ENCODE measurements around the gene UTP25.

UTP25 gene

GRCh38 chr1:209882942-209883340 is 55.2 kb downstream of the UTP25 start:
- no peaks in the 10 kb centered on the region for H3K36me3 ChIP-seq
- DNase-seq, result no peak
- no peak overlapping the region for H3K4me3 ChIP-seq (ENCODE audit: low read depth, low read length)
- H3K27me3 ChIP-seq (ENCODE audit: insufficient read depth, low read depth, severe bottlenecking), result peaks cover 17% of the 10 kb centered on the region
- no peak for TF ChIP-seq CTCF (IDR thresholded peaks at IDR 0.05; ENCODE audit: low read depth, low read length)
- H3K27ac ChIP-seq, result no peak overlapping the region
- H3K9me3 ChIP-seq (ENCODE audit: severe bottlenecking), result no peaks in the 10 kb centered on the region

GRCh38 chr1:209883341-209883971 is 55.7 kb downstream of the UTP25 start:
- Histone ChIP-seq H3K4me3 (ENCODE audit: low read depth, low read length) (no peak overlapping the region), H3K9me3 (ENCODE audit: severe bottlenecking) (no peaks in the 10 kb centered on the region), H3K27ac (no peak overlapping the region), H3K27me3 (ENCODE audit: insufficient read depth, low read depth, severe bottlenecking) (peaks cover 17% of the 10 kb centered on the region), H3K36me3 (no peaks in the 10 kb centered on the region)
- DNase-seq, result no peak
- TF ChIP-seq CTCF (IDR thresholded peaks at IDR 0.05; ENCODE audit: low read depth, low read length), result no peak

GRCh38 chr1:209884249-209884648 is 56.5 kb downstream of the UTP25 start:
- no peak overlapping the region for H3K4me3 ChIP-seq (ENCODE audit: low read depth, low read length)
- DNase-seq, result no peak

GRCh38 chr1:209884665-209885117 is 56.9 kb downstream of the UTP25 start:
- TF ChIP-seq CTCF (IDR thresholded peaks at IDR 0.05; ENCODE audit: low read depth, low read length), result no peak
- no peaks in the 10 kb centered on the region for H3K9me3 ChIP-seq (ENCODE audit: severe bottlenecking)
- H3K27ac ChIP-seq, result no peak overlapping the region
- H3K4me3 ChIP-seq (ENCODE audit: low read depth, low read length), result no peak overlapping the region
- H3K36me3 ChIP-seq, result no peaks in the 10 kb centered on the region
- no peak for DNase-seq
- peaks cover 15% of the 10 kb centered on the region for H3K27me3 ChIP-seq (ENCODE audit: insufficient read depth, low read depth, severe bottlenecking)

More at GRCh38 chr1:209884249-209884648, 56.5 kb downstream of the UTP25 start:
- Histone ChIP-seq H3K27ac (no peak overlapping the region), H3K36me3 (no peaks in the 10 kb centered on the region), H3K9me3 (ENCODE audit: severe bottlenecking) (no peaks in the 10 kb centered on the region), H3K27me3 (ENCODE audit: insufficient read depth, low read depth, severe bottlenecking) (peaks cover 17% of the 10 kb centered on the region)
- no peak for TF ChIP-seq CTCF (IDR thresholded peaks at IDR 0.05; ENCODE audit: low read depth, low read length)

GRCh38 chr1:209885403-209886218 is 57.8 kb downstream of the UTP25 start:
- no peak for DNase-seq
- Histone ChIP-seq H3K9me3 (ENCODE audit: severe bottlenecking) (no peaks in the 10 kb centered on the region), H3K36me3 (no peaks in the 10 kb centered on the region), H3K4me3 (ENCODE audit: low read depth, low read length) (no peak overlapping the region), H3K27ac (no peak overlapping the region), H3K27me3 (ENCODE audit: insufficient read depth, low read depth, severe bottlenecking) (peaks cover 6% of the 10 kb centered on the region)
- TF ChIP-seq CTCF (IDR thresholded peaks at IDR 0.05; ENCODE audit: low read depth, low read length), result no peak

Measured in WERI-Rb-1 (cell line).